Endodermal cell (in vitro differentiated cells): ENCODE results near the gene LYZ. TPM values are rescaled to one million over a fixed set of nuclear protein-coding genes. Genes with fewer than 3 reads are reported as not detected.
A peak's percentile ranks its signal among the peaks of the same experiment; 100 is the strongest.

Experiments used
- DNase-seq: peaks from one replicate; pipeline ENCODE4 v3.0.0-alpha.2; 2017
- H3K27ac ChIP-seq: 2 replicates; pipeline ENCODE4 v1.5.1; 2013; ENCODE audit warnings: mild to moderate bottlenecking, low read depth, low read length, moderate library complexity
- H3K27me3 ChIP-seq: 2 replicates; pipeline ENCODE4 v1.6.1; 2013; ENCODE audit warnings: mild to moderate bottlenecking, low read length, moderate library complexity; ENCODE audit not compliant: insufficient read depth, control insufficient read depth, poor library complexity, severe bottlenecking
- H3K36me3 ChIP-seq: 2 replicates; pipeline ENCODE4 v1.7.0; 2013; ENCODE audit warnings: mild to moderate bottlenecking, low read length, moderate library complexity; ENCODE audit not compliant: control insufficient read depth, insufficient read depth
- H3K4me1 ChIP-seq: one replicate; pipeline ENCODE4 v1.7.0; 2013; ENCODE audit warnings: low read length; ENCODE audit not compliant: control insufficient read depth, insufficient read depth
- H3K4me3 ChIP-seq: 2 replicates; pipeline ENCODE4 v1.5.1; 2013; ENCODE audit warnings: mild to moderate bottlenecking, low read length, moderate library complexity
- H3K9ac ChIP-seq: 2 replicates; pipeline ENCODE4 v1.6.1; 2013; ENCODE audit warnings: mild to moderate bottlenecking, low read length, moderate library complexity; ENCODE audit not compliant: poor library complexity, severe bottlenecking; ENCODE audit errors: extremely low read depth
- H3K9me3 ChIP-seq: 2 replicates; pipeline ENCODE4 v1.6.1; 2013; ENCODE audit warnings: mild to moderate bottlenecking, low read length, moderate library complexity; ENCODE audit not compliant: control insufficient read depth
- H3K27ac Mint-ChIP-seq: 2 replicates; pipeline ENCODE4 v1.8.0; 2020; ENCODE audit warnings: mixed read lengths
- H3K27me3 Mint-ChIP-seq: 2 replicates; pipeline ENCODE4 v1.8.0; 2021; ENCODE audit warnings: mild to moderate bottlenecking, mixed read lengths; ENCODE audit not compliant: insufficient read depth
- H3K36me3 Mint-ChIP-seq: 2 replicates; pipeline ENCODE4 v1.8.0; 2020; ENCODE audit warnings: low read depth, mixed read lengths
- H3K4me1 Mint-ChIP-seq: 2 replicates; pipeline ENCODE4 v1.8.0; 2020; ENCODE audit warnings: mixed read lengths
- H3K4me3 Mint-ChIP-seq: 2 replicates; pipeline ENCODE4 v1.8.0; 2020; ENCODE audit warnings: mild to moderate bottlenecking, moderate library complexity, mixed read lengths
- H3K9me3 Mint-ChIP-seq: 2 replicates; pipeline ENCODE4 v1.8.0; 2020; ENCODE audit warnings: mild to moderate bottlenecking, mixed read lengths
- CTCF ChIP-seq: fragments of 200-600 bp; sonication (generic); conservative IDR thresholded peaks from 2 replicates; pipeline ENCODE4 v1.5.0; 2021; ENCODE audit warnings: antibody characterized with exemption, mild to moderate bottlenecking
- WGBS, 2 experiments: methylation state at CpG; one replicate each; pipeline versions ENCODE4 v1.1.5 to v1.1.7; 2013; ENCODE audit warnings: missing lambda C conversion rate in 2 of 2, mixed read lengths in 1 of 2; ENCODE audit not compliant: insufficient coverage in 1 of 2, insufficient read length in 1 of 2; 5-methylcytosine and 5-hydroxymethylcytosine counted together
- total RNA-seq, 2 donors: library from RNA; stranded (reverse); fragmentation: NEBNext Ultra II Directional in 1 of 2; extraction: Animal tissue kit (Norgen Biotek cat#: 25700) in 1 of 2; gene quantifications; 2 replicates in 1 of 2; 3 replicates in 1 of 2; pipeline ENCODE4 v1.2.1, GENCODE V29; 2021

Gene LYZ
- total RNA-seq, 2 donors from 2014 or later, result not detected

GRCh38 chr12:69359531-69360347 lies 11.6 kb downstream of the LYZ start, which contains the start of gene YEATS4:
Gene YEATS4 (plus strand): TSS chr12:69359743. CDS start chr12:69359973, 230 bp downstream.
- DNase-seq, result peak; percentile 96
- H3K4me1 ChIP-seq, result peaks cover 1% of the 10 kb centered on the region
- H3K4me1 Mint-ChIP-seq, result peaks cover 15% of the 10 kb centered on the region
- TF ChIP-seq CTCF, result no peak
- WGBS, 2 experiments, result 0 to 1% methylated on average over 38 to 70 of the region's 70 CpGs
- peak within 1 kb of the TSS; percentile 96 for H3K9ac ChIP-seq
- H3K36me3 Mint-ChIP-seq, result peaks cover 27% of the 10 kb centered on the region
- peak within 1 kb of the TSS; percentile 97 for H3K27ac Mint-ChIP-seq
- H3K9me3 ChIP-seq, result peaks cover 4% of the 10 kb centered on the region
- no peaks in the 10 kb centered on the region for H3K27me3 Mint-ChIP-seq
- peaks cover 25% of the 10 kb centered on the region for H3K36me3 ChIP-seq
- no peaks in the 10 kb centered on the region for H3K27me3 ChIP-seq
- H3K4me3 Mint-ChIP-seq, result peak within 1 kb of the TSS; percentile 81
- H3K4me3 ChIP-seq, result peak within 1 kb of the TSS; percentile 95
- peak within 1 kb of the TSS; percentile 93 for H3K27ac ChIP-seq
- H3K9me3 Mint-ChIP-seq, result no peaks in the 10 kb centered on the region

DNA sequence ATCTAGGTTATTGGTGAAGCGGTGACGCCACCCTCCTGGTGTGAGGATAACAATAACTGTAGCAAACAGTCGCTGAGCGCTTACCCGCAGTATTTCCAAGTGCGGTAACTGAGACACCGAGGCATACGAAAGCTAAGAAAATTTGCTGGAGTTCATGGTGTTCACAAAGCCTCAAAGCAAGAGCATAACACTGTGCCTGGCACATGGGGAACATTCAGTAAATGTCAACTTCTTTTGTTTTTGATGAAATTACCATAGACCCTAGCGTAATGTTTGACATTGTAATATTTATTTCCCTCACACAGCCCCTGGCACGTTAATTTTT lies 12.1 kb downstream of the LYZ start:
- H3K27ac ChIP-seq, result peak overlapping the region; percentile 93
- DNase-seq, result no peak
- Mint-ChIP-seq H3K9me3 (no peaks in the 10 kb centered on the region), H3K4me3 (peak overlapping the region; percentile 81), H3K27me3 (no peaks in the 10 kb centered on the region), H3K4me1 (peaks cover 12% of the 10 kb centered on the region), H3K27ac (peak overlapping the region; percentile 97), H3K36me3 (peaks cover 27% of the 10 kb centered on the region)
- no peaks in the 10 kb centered on the region for H3K4me1 ChIP-seq
- H3K9me3 ChIP-seq, result peaks cover 4% of the 10 kb centered on the region
- peak overlapping the region; percentile 96 for H3K9ac ChIP-seq
- no peak for TF ChIP-seq CTCF
- 14 to 17% methylated on average over 10 of the region's 10 CpGs for WGBS, 2 experiments
- peaks cover 27% of the 10 kb centered on the region for H3K36me3 ChIP-seq
- peak overlapping the region; percentile 95 for H3K4me3 ChIP-seq
- no peaks in the 10 kb centered on the region for H3K27me3 ChIP-seq

DNA sequence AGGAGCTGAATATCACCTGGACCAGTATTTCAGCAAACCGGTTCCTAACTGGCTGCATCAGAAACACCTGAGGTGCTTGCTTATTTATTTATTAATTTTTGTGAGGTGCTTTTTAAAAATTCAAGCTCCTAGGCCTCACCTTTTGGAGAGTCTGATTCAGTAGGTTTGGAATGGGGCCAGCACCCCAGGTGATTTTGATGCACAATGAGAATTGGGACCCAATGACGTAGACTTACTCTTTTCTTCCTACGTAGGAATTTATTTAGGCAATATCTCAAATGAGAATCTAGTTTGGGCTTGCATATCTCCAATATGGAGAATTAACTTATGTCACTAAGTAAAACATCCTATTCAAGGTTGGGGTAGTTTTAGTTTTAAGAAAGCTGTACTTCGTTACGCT lies 18.6 kb downstream of the LYZ start:
- Histone ChIP-seq H3K9ac (no peak overlapping the region), H3K4me1 (no peaks in the 10 kb centered on the region), H3K27me3 (no peaks in the 10 kb centered on the region), H3K9me3 (peaks cover 11% of the 10 kb centered on the region), H3K27ac (no peak overlapping the region), H3K4me3 (no peak overlapping the region), H3K36me3 (peaks cover 85% of the 10 kb centered on the region)
- Mint-ChIP-seq H3K27me3 (no peaks in the 10 kb centered on the region), H3K4me1 (no peaks in the 10 kb centered on the region), H3K4me3 (no peak overlapping the region), H3K27ac (no peak overlapping the region), H3K36me3 (peaks cover 61% of the 10 kb centered on the region), H3K9me3 (peaks cover 2% of the 10 kb centered on the region)
- WGBS, 2 experiments, result 99 to 100% methylated on average over 2 to 5 of the region's 5 CpGs
- DNase-seq, result no peak
- no peak for TF ChIP-seq CTCF
